DND-41 (cell line): ENCODE data around the gene CARD11.

Experiments
- ATAC-seq: fragments of 200-7000 bp; cut with Tn5 transposase; 3 replicates; pipeline ENCODE4 v1.9.1; 2021; ENCODE audit warnings: low read depth; ENCODE audit not compliant: insufficient read depth
- DNase-seq: peaks from one replicate; pipeline ENCODE4 v3.0.0-alpha.2; 2020
- H2AFZ ChIP-seq: 2 replicates; pipeline ENCODE4 v1.6.0; 2012; ENCODE audit warnings: low read depth, low read length
- H3K27ac ChIP-seq: 2 replicates; pipeline ENCODE4 v1.5.1; 2012; ENCODE audit warnings: low read length, inconsistent platforms
- H3K27me3 ChIP-seq: fragments of 200-600 bp; sonication (generic); 2 replicates; pipeline ENCODE4 v1.6.0; 2012; ENCODE audit warnings: low read length, mild to moderate bottlenecking, inconsistent platforms; ENCODE audit not compliant: insufficient read depth, poor library complexity
- H3K36me3 ChIP-seq: 2 replicates; pipeline ENCODE4 v1.5.1; 2012; ENCODE audit warnings: low read length, inconsistent platforms; ENCODE audit not compliant: insufficient read depth
- H3K4me1 ChIP-seq: 2 replicates; pipeline ENCODE4 v1.5.1; 2012; ENCODE audit warnings: mild to moderate bottlenecking, low read length; ENCODE audit not compliant: insufficient read depth
- H3K4me2 ChIP-seq: 2 replicates; pipeline ENCODE4 v1.6.0; 2012; ENCODE audit warnings: mild to moderate bottlenecking, moderate library complexity, low read length, inconsistent platforms; ENCODE audit not compliant: insufficient read depth
- H3K4me3 ChIP-seq, 2 experiments: fragments of 200-600 bp in 1 of 2; shearing (Covaris generic) in 1 of 2; 2 replicates each; pipeline ENCODE4 v1.5.1; 2012 to 2016; ENCODE audit warnings: inconsistent platforms in 2 of 2, low read length in 2 of 2, mild to moderate bottlenecking in 2 of 2, low read depth in 1 of 2, moderate library complexity in 1 of 2
- H3K79me2 ChIP-seq: 2 replicates; pipeline ENCODE4 v1.6.0; 2012; ENCODE audit warnings: low read length, inconsistent platforms; ENCODE audit not compliant: insufficient read depth
- H3K9ac ChIP-seq: 2 replicates; pipeline ENCODE4 v1.6.0; 2012; ENCODE audit warnings: low read depth, mild to moderate bottlenecking, inconsistent platforms, low read length, moderate library complexity
- H3K9me3 ChIP-seq: 2 replicates; pipeline ENCODE4 v1.5.1; 2012; ENCODE audit warnings: low read length, moderate library complexity, mild to moderate bottlenecking, inconsistent platforms; ENCODE audit not compliant: insufficient read depth, severe bottlenecking
- H4K20me1 ChIP-seq: 2 replicates; pipeline ENCODE4 v1.6.0; 2012; ENCODE audit warnings: low read length; ENCODE audit not compliant: insufficient read depth
- EZH2 ChIP-seq: IDR thresholded peaks from 3 replicates; pipeline ENCODE4 v1.6.1; 2012; ENCODE audit warnings: borderline replicate concordance, low read depth, mild to moderate bottlenecking, moderate library complexity, low read length, inconsistent platforms; ENCODE audit not compliant: severe bottlenecking
- TF ChIP-seq, protein P1 (sequence below): IDR thresholded peaks from 2 replicates; pipeline ENCODE4 v1.5.1; 2012; ENCODE audit warnings: borderline replicate concordance, low read length, moderate library complexity, mild to moderate bottlenecking; ENCODE audit not compliant: poor library complexity, severe bottlenecking; ENCODE audit errors: extremely low read depth

CARD11 gene

GRCh38 chr7:2953588-2954407 lies 89.9 kb downstream of the CARD11 start:
- H3K4me1 ChIP-seq = peaks cover 4% of the 10 kb centered on the region; the same call in 1 of the 2 replicates
- no peak for ATAC-seq
- no peak overlapping the region for H2AFZ ChIP-seq
- no peak for DNase-seq
- no peak overlapping the region for H3K27ac ChIP-seq
- no peak overlapping the region for H3K4me3 ChIP-seq
- TF ChIP-seq, protein P1, sequence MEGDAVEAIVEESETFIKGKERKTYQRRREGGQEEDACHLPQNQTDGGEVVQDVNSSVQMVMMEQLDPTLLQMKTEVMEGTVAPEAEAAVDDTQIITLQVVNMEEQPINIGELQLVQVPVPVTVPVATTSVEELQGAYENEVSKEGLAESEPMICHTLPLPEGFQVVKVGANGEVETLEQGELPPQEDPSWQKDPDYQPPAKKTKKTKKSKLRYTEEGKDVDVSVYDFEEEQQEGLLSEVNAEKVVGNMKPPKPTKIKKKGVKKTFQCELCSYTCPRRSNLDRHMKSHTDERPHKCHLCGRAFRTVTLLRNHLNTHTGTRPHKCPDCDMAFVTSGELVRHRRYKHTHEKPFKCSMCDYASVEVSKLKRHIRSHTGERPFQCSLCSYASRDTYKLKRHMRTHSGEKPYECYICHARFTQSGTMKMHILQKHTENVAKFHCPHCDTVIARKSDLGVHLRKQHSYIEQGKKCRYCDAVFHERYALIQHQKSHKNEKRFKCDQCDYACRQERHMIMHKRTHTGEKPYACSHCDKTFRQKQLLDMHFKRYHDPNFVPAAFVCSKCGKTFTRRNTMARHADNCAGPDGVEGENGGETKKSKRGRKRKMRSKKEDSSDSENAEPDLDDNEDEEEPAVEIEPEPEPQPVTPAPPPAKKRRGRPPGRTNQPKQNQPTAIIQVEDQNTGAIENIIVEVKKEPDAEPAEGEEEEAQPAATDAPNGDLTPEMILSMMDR = no peak
- no peak for TF ChIP-seq EZH2
- H4K20me1 ChIP-seq = no peaks in the 10 kb centered on the region
- H3K4me2 ChIP-seq = no peak overlapping the region
- no peaks in the 10 kb centered on the region for H3K9me3 ChIP-seq
- no peak overlapping the region for H3K9ac ChIP-seq
- H3K79me2 ChIP-seq = no peaks in the 10 kb centered on the region
- no peaks in the 10 kb centered on the region for H3K27me3 ChIP-seq
- no peaks in the 10 kb centered on the region for H3K36me3 ChIP-seq

DNA sequence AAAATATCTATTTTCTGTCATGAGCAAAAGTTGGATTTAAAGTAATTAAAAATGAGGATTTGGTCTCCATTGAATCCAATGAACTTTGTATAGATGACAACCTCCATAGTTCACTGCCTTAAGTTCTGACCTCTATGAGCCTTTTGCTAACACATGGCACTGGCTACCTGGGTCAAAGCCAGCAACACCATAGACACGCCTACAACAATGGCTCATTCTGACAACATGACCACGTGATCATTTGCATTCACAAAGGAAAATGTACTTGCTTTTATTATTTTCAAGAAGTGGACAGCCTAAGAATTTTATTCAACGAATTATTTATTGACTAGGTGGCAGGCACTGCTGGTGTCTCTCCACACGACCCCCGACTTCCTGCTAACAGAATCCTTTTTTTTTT lies 90.6 kb downstream of the CARD11 start:
- H3K9ac ChIP-seq = no peak overlapping the region
- no peak overlapping the region for H3K4me3 ChIP-seq
- no peak overlapping the region for H2AFZ ChIP-seq
- no peak overlapping the region for H3K4me2 ChIP-seq
- no peak for ATAC-seq
- H3K4me1 ChIP-seq = peaks cover 4% of the 10 kb centered on the region; the same call in 1 of the 2 replicates
- no peaks in the 10 kb centered on the region for H3K9me3 ChIP-seq
- no peak overlapping the region for H3K27ac ChIP-seq
- no peaks in the 10 kb centered on the region for H3K36me3 ChIP-seq
- TF ChIP-seq, protein P1 = no peak
- no peak for TF ChIP-seq EZH2
- DNase-seq = no peak
- H4K20me1 ChIP-seq = no peaks in the 10 kb centered on the region
- H3K79me2 ChIP-seq = no peaks in the 10 kb centered on the region
- H3K27me3 ChIP-seq = no peaks in the 10 kb centered on the region

- no peak for TF ChIP-seq EZH2
- TF ChIP-seq, protein P1 = no peak
- no peaks in the 10 kb centered on the region for H3K79me2 ChIP-seq
- H3K9ac ChIP-seq = no peak overlapping the region
- no peak overlapping the region for H2AFZ ChIP-seq
- H3K4me2 ChIP-seq = no peak overlapping the region
- no peaks in the 10 kb centered on the region for H4K20me1 ChIP-seq
- H3K9me3 ChIP-seq = no peaks in the 10 kb centered on the region
- peaks cover 4% of the 10 kb centered on the region; the same call in 1 of the 2 replicates for H3K4me1 ChIP-seq
- no peak overlapping the region for H3K27ac ChIP-seq
- DNase-seq = no peak
- H3K36me3 ChIP-seq = no peaks in the 10 kb centered on the region
- H3K27me3 ChIP-seq = no peaks in the 10 kb centered on the region
- ATAC-seq = no peak
- no peak overlapping the region for H3K4me3 ChIP-seq
Observed at GRCh38 chr7:2952316-2952715, 91.4 kb downstream of the CARD11 start.
